WTC11 (cell line): ENCODE measurements around the gene MAGI2.

Source experiments
- CTCF ChIP-seq: fragments of 200-600 bp; IDR thresholded peaks from 2 replicates; pipeline ENCODE4 v1.8.0; 2022; ENCODE audit warnings: antibody characterized with exemption
- ETV6 ChIP-seq: sonication (generic); formaldehyde crosslinking; IDR thresholded peaks from 2 replicates; pipeline ENCODE4 v1.8.1; 2022; ENCODE audit warnings: mild to moderate bottlenecking, missing genetic modification reagents

GRCh38 chr7:78702770-78703169, 750.7 kb downstream of the MAGI2 start:
- TF ChIP-seq ETV6 (no peak), CTCF (no peak)
